Keratinocyte (primary cell): Measurements from ENCODE around the gene TRAPPC1. TPM values are rescaled to one million over a fixed set of nuclear protein-coding genes. Genes with fewer than 3 reads are reported as not detected.

ENCODE experiments used
- DNase-seq: peaks from one replicate; pipeline ENCODE4 v3.0.0-alpha.2; 2011; ENCODE audit warnings: low read depth, missing footprints, low spot score
- FAIRE-seq: peaks from 2 replicates; lab custom pipeline; 2011; peaks lifted over from hg19 to GRCh38; lab: Jason Lieb, UNC
- H2AFZ ChIP-seq: 2 replicates; pipeline ENCODE4 v1.6.0; 2012; ENCODE audit warnings: low read length, control low read depth, inconsistent platforms; ENCODE audit not compliant: control insufficient read depth
- H3K27ac ChIP-seq: 2 replicates; pipeline ENCODE4 v1.5.1; 2011; ENCODE audit warnings: low read length; ENCODE audit not compliant: control insufficient read depth, insufficient read depth
- H3K27me3 ChIP-seq: 3 replicates; pipeline ENCODE4 v1.6.0; 2011; ENCODE audit warnings: low read length; ENCODE audit not compliant: control insufficient read depth, insufficient read depth; ENCODE audit errors: extremely low read depth
- H3K36me3 ChIP-seq, 2 experiments: 2 replicates in 1 of 2; 3 replicates in 1 of 2; pipeline ENCODE4 v1.5.1; 2011; ENCODE audit warnings: low read length in 2 of 2, mild to moderate bottlenecking in 1 of 2; ENCODE audit not compliant: control insufficient read depth in 2 of 2, insufficient read depth in 2 of 2; ENCODE audit errors: extremely low read depth in 1 of 2
- H3K4me1 ChIP-seq: 3 replicates; pipeline ENCODE4 v1.5.1; 2011; ENCODE audit warnings: low read length; ENCODE audit not compliant: control insufficient read depth, insufficient read depth; ENCODE audit errors: extremely low read depth
- H3K4me2 ChIP-seq: 3 replicates; pipeline ENCODE4 v1.6.0; 2011; ENCODE audit warnings: low read depth, low read length; ENCODE audit not compliant: control insufficient read depth, insufficient read depth; ENCODE audit errors: extremely low read depth
- H3K4me3 ChIP-seq, 3 experiments: fragments of 200-600 bp in 1 of 3; sonication (generic) in 1 of 3; 2 replicates in 2 of 3; 3 replicates in 1 of 3; pipeline ENCODE4 v1.5.1; 2011 to 2016; ENCODE audit warnings: low read length in 3 of 3, mild to moderate bottlenecking in 3 of 3, control low read depth in 2 of 3, inconsistent platforms in 1 of 3, low read depth in 1 of 3, mixed read lengths in 1 of 3, mixed run types in 1 of 3, moderate library complexity in 1 of 3; ENCODE audit not compliant: control insufficient read depth in 2 of 3, insufficient read depth in 2 of 3; ENCODE audit errors: extremely low read depth in 1 of 3
- H3K79me2 ChIP-seq: 2 replicates; pipeline ENCODE4 v1.6.0; 2012; ENCODE audit warnings: low read length; ENCODE audit not compliant: control insufficient read depth, insufficient read depth
- H3K9ac ChIP-seq: 3 replicates; pipeline ENCODE4 v1.6.0; 2011; ENCODE audit warnings: low read length; ENCODE audit not compliant: control insufficient read depth, insufficient read depth; ENCODE audit errors: extremely low read depth
- H3K9me1 ChIP-seq: 3 replicates; pipeline ENCODE4 v1.6.0; 2011; ENCODE audit warnings: low read length; ENCODE audit not compliant: control insufficient read depth, insufficient read depth; ENCODE audit errors: extremely low read depth
- H3K9me3 ChIP-seq: 2 replicates; pipeline ENCODE4 v1.5.1; 2012; ENCODE audit warnings: low read depth, low read length; ENCODE audit not compliant: control insufficient read depth
- H4K20me1 ChIP-seq: 3 replicates; pipeline ENCODE4 v1.6.0; 2011; ENCODE audit warnings: low read length; ENCODE audit not compliant: control insufficient read depth, insufficient read depth; ENCODE audit errors: extremely low read depth
- CTCF ChIP-seq, 3 experiments: IDR thresholded peaks in 1 of 3; conservative IDR thresholded peaks in 1 of 3; optimal IDR thresholded peaks in 1 of 3; 2 replicates in 2 of 3; 3 replicates in 1 of 3; pipeline versions ENCODE3 to v1.5.1; 2011; ENCODE audit warnings: low read length in 3 of 3, mild to moderate bottlenecking in 3 of 3, moderate library complexity in 2 of 3, control low read depth in 1 of 3, inconsistent platforms in 1 of 3; ENCODE audit not compliant: insufficient read depth in 2 of 3; ENCODE audit errors: extremely low read depth in 1 of 3
- EZH2 ChIP-seq: IDR thresholded peaks from one replicate; pipeline ENCODE4 v1.6.1; 2012; ENCODE audit warnings: inconsistent platforms, mild to moderate bottlenecking, low read length, moderate library complexity
- dilution Hi-C: fragments of 300-500 bp; cut with MboI; formaldehyde crosslinking; loops from one replicate; pipeline ENCODE4 v1.7.0; 2020; ENCODE audit warnings: low sequenced_read_pairs; ENCODE audit not compliant: extremely low pct_ligation_motif_present
- polyA plus RNA-seq, 5 experiments: library from polyadenylated mRNA; depleted of rRNA in 3 of 5; stranded (reverse) in 3 of 5; stranded (forward) in 1 of 5; unstranded in 1 of 5; fragments of >200 nt; gene quantifications; 1 replicate in 1 of 5; 2 replicates in 3 of 5; 3 replicates in 1 of 5; pipeline versions ENCODE4 v1.2.1 to v1.2.3, GENCODE V29; 2011 to 2012; ENCODE audit warnings: missing spikeins in 2 of 5, low read depth in 1 of 5, low replicate concordance in 1 of 5

TRAPPC1 gene
- polyA plus RNA-seq, 1 donor (not counting 4 experiments of a cell fraction or from before 2014, with no cell fraction given), result 128 TPM

DNA sequence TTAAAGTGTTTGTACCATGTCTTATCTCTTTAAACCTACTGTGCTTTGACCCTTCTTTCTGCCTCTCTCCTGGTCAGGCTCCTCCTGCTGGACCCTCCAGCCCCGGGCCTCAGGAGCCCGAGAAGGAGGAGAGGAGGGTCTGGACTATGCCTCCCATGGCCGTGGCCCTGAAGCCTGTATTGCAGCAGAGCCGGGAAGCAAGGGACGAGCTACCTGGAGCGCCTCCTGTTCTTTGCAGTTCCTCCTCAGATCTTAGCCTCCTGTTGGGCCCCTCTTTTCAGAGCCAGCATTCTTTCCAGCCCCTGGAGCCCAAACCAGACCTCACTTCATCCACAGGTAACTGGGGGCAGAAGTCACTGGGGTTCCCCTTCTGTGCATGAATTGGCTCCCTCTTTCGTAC, 13.9 kb upstream of the TRAPPC1 start:
- dilution Hi-C loops, result no loop called here
- TF ChIP-seq CTCF (optimal IDR thresholded peaks at IDR 0.05 in 1 of 3, IDR thresholded peaks at IDR 0.05 in 1 of 3, conservative IDR thresholded peaks at IDR 0.05 in 1 of 3; ENCODE audit: extremely low read depth in 1 of 3, insufficient read depth in 2 of 3, low read length in 3 of 3) (no peak), EZH2 (no peak)
- H3K9me1 ChIP-seq, result no peaks in the 10 kb centered on the region
- H3K27me3 ChIP-seq, result no peaks in the 10 kb centered on the region
- H3K27ac ChIP-seq, result no peak overlapping the region
- H3K36me3 ChIP-seq, result peaks cover 29 to 42% of the 10 kb centered on the region in 2 experiments
- no peaks in the 10 kb centered on the region for H3K79me2 ChIP-seq
- no peaks in the 10 kb centered on the region for H3K4me1 ChIP-seq
- FAIRE-seq (no peak), DNase-seq (no peak)
- H3K4me2 ChIP-seq, result no peak overlapping the region
- no peak overlapping the region for H2AFZ ChIP-seq
- H3K4me3 ChIP-seq, result no peak overlapping the region
- no peaks in the 10 kb centered on the region for H3K9me3 ChIP-seq
- no peaks in the 10 kb centered on the region for H4K20me1 ChIP-seq
- no peak overlapping the region for H3K9ac ChIP-seq

DNA sequence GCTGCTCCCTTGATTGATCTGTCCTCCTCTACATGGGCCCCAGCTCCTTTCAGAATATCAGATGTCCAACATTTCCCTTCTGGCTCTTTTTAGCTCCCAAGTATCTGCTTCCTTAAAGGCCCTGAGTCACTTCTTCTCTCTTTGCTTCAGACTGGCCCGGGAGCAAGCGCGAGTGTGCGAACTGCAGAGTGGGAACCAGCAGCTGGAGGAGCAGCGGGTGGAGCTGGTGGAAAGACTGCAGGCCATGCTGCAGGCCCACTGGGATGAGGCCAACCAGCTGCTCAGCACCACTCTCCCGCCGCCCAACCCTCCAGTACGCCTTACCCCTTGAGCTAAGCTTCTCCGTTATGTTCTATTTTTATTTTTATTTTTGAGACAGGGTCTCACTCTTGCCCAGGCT, 12.6 kb upstream of the TRAPPC1 start:
- no peak overlapping the region for H3K4me3 ChIP-seq
- H3K9ac ChIP-seq, result no peak overlapping the region
- no peaks in the 10 kb centered on the region for H3K27me3 ChIP-seq
- H3K36me3 ChIP-seq, result peaks cover 35 to 46% of the 10 kb centered on the region in 2 experiments
- no peak overlapping the region for H2AFZ ChIP-seq
- H3K4me2 ChIP-seq, result no peak overlapping the region
- TF ChIP-seq CTCF (optimal IDR thresholded peaks at IDR 0.05 in 1 of 3, IDR thresholded peaks at IDR 0.05 in 1 of 3, conservative IDR thresholded peaks at IDR 0.05 in 1 of 3; ENCODE audit: extremely low read depth in 1 of 3, insufficient read depth in 2 of 3, low read length in 3 of 3) (no peak), EZH2 (no peak)
- DNase-seq (no peak), FAIRE-seq (no peak)
- H4K20me1 ChIP-seq, result no peaks in the 10 kb centered on the region
- no peaks in the 10 kb centered on the region for H3K9me1 ChIP-seq
- H3K4me1 ChIP-seq, result no peaks in the 10 kb centered on the region
- H3K27ac ChIP-seq, result no peak overlapping the region
- dilution Hi-C loops, result no loop called here
- no peaks in the 10 kb centered on the region for H3K9me3 ChIP-seq
- no peaks in the 10 kb centered on the region for H3K79me2 ChIP-seq
